Measurements from ENCODE around the gene COX5B.

COX5B gene

DNA sequence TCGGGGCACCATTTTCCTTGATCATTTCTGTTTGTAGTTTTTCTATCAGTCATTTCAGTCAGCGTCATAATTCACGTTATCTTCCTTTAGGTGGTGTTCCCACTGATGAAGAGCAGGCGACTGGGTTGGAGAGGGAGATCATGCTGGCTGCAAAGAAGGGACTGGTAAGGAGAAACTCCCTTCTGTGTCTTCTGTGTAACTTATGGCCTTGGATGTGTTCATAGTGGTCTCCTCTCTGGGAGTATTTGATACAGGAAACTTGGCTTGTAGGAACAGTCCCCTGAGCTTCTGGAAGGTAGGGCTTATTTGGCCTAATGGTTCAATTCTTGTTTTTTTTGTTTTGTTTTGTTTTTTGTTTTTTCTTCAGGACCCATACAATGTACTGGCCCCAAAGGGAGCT is 1.1 kb downstream of the COX5B start:
- Histone ChIP-seq H3K4me2 (ENCODE audit: low read length) (peak overlapping the region; percentile 75), H3K36me3 (ENCODE audit: insufficient read depth, low read length) (peaks cover 47% of the 10 kb centered on the region), H3K27ac (ENCODE audit: low read depth, low read length, poor library complexity, severe bottlenecking) (no peak overlapping the region), H3K27me3 (ENCODE audit: insufficient read depth, low read length) (no peaks in the 10 kb centered on the region), H2AFZ (ENCODE audit: low read length) (no peak overlapping the region), H3K4me3 (ENCODE audit: low read depth, low read length, poor library complexity, severe bottlenecking) (peak overlapping the region; percentile 96), H3K9ac (ENCODE audit: low read length) (peak overlapping the region; percentile 95; the same call in 1 of the 2 replicates), H3K79me2 (ENCODE audit: insufficient read depth, low read length) (no peaks in the 10 kb centered on the region), H3F3A (ENCODE audit: insufficient read depth, low read length) (no peaks in the 10 kb centered on the region), H3K9me3 (ENCODE audit: low read length) (no peaks in the 10 kb centered on the region), H3K9me2 (ENCODE audit: low read depth, low read length) (no peaks in the 10 kb centered on the region), H4K20me1 (ENCODE audit: insufficient read depth, low read length) (no peaks in the 10 kb centered on the region), H3K4me1 (ENCODE audit: insufficient read depth, low read length, severe bottlenecking) (peaks cover 16% of the 10 kb centered on the region)
- TF ChIP-seq, protein P1, sequence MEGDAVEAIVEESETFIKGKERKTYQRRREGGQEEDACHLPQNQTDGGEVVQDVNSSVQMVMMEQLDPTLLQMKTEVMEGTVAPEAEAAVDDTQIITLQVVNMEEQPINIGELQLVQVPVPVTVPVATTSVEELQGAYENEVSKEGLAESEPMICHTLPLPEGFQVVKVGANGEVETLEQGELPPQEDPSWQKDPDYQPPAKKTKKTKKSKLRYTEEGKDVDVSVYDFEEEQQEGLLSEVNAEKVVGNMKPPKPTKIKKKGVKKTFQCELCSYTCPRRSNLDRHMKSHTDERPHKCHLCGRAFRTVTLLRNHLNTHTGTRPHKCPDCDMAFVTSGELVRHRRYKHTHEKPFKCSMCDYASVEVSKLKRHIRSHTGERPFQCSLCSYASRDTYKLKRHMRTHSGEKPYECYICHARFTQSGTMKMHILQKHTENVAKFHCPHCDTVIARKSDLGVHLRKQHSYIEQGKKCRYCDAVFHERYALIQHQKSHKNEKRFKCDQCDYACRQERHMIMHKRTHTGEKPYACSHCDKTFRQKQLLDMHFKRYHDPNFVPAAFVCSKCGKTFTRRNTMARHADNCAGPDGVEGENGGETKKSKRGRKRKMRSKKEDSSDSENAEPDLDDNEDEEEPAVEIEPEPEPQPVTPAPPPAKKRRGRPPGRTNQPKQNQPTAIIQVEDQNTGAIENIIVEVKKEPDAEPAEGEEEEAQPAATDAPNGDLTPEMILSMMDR (IDR thresholded peaks at IDR 0.05; ENCODE audit: low read length): no peak
- no peak for TF ChIP-seq EZH2 (IDR thresholded peaks at IDR 0.05; ENCODE audit: borderline replicate concordance, low read length)

DNA sequence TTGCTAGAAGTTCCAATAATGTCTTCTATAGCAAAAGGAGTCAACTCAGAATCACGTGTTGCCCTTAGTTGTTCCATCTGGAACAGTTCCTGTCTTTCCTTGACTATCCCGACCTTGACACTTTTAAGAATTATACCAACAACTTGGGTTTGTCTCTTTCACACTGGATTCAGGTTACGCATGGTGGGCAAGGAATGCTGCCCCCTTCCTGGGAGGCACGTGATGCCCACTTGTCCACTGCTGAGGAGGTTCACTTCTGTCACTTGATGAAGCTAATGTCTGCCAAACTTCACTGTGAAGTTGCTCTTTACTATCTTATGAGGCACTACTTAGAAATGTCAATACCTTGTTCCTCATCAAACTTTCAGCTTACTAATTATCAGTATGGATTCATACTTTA is 5.3 kb downstream of the COX5B start:
- H3K4me2 ChIP-seq (ENCODE audit: low read length): no peak overlapping the region
- peaks cover 75% of the 10 kb centered on the region for H3K36me3 ChIP-seq (ENCODE audit: insufficient read depth, low read length)
- H3K27me3 ChIP-seq (ENCODE audit: insufficient read depth, low read length): no peaks in the 10 kb centered on the region
- H3K9me2 ChIP-seq (ENCODE audit: low read depth, low read length): no peaks in the 10 kb centered on the region
- no peaks in the 10 kb centered on the region for H3K79me2 ChIP-seq (ENCODE audit: insufficient read depth, low read length)
- no peak overlapping the region for H3K27ac ChIP-seq (ENCODE audit: low read depth, low read length, poor library complexity, severe bottlenecking)
- H3K4me1 ChIP-seq (ENCODE audit: insufficient read depth, low read length, severe bottlenecking): peaks cover 9% of the 10 kb centered on the region
- no peaks in the 10 kb centered on the region for H4K20me1 ChIP-seq (ENCODE audit: insufficient read depth, low read length)
- H3K4me3 ChIP-seq (ENCODE audit: low read depth, low read length, poor library complexity, severe bottlenecking): no peak overlapping the region
- no peaks in the 10 kb centered on the region for H3K9me3 ChIP-seq (ENCODE audit: low read length)
- no peaks in the 10 kb centered on the region for H3F3A ChIP-seq (ENCODE audit: insufficient read depth, low read length)
- H3K9ac ChIP-seq (ENCODE audit: low read length): no peak overlapping the region
- TF ChIP-seq, protein P1 (IDR thresholded peaks at IDR 0.05; ENCODE audit: low read length): no peak
- TF ChIP-seq EZH2 (IDR thresholded peaks at IDR 0.05; ENCODE audit: borderline replicate concordance, low read length): no peak
- no peak overlapping the region for H2AFZ ChIP-seq (ENCODE audit: low read length)

DNA sequence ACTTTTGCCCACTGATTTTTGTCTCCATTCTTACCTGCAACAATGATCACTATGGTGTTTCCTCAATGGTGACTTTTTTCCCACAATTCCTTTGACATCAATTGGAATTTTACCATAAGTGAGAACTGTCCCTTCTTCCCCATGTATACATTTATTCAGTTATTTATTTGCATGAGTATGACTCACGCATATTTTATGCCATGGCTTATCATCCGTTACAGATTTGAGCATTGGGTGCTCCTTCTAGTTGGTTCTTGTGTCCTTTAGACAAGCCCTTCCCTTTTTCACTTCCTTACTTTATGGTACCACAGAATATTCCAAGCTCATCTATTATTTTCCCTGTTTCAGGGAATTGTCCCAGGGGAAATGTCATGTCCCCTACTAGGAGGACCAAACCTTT is 7.6 kb downstream of the COX5B start:
- no peaks in the 10 kb centered on the region for H3K79me2 ChIP-seq (ENCODE audit: insufficient read depth, low read length)
- no peaks in the 10 kb centered on the region for H3K4me1 ChIP-seq (ENCODE audit: insufficient read depth, low read length, severe bottlenecking)
- no peaks in the 10 kb centered on the region for H3K9me3 ChIP-seq (ENCODE audit: low read length)
- H3F3A ChIP-seq (ENCODE audit: insufficient read depth, low read length): no peaks in the 10 kb centered on the region
- H3K9ac ChIP-seq (ENCODE audit: low read length): no peak overlapping the region
- TF ChIP-seq EZH2 (IDR thresholded peaks at IDR 0.05; ENCODE audit: borderline replicate concordance, low read length): no peak
- TF ChIP-seq, protein P1 (IDR thresholded peaks at IDR 0.05; ENCODE audit: low read length): no peak
- no peaks in the 10 kb centered on the region for H4K20me1 ChIP-seq (ENCODE audit: insufficient read depth, low read length)
- H3K4me2 ChIP-seq (ENCODE audit: low read length): no peak overlapping the region
- H3K27me3 ChIP-seq (ENCODE audit: insufficient read depth, low read length): no peaks in the 10 kb centered on the region
- no peak overlapping the region for H3K27ac ChIP-seq (ENCODE audit: low read depth, low read length, poor library complexity, severe bottlenecking)
- H2AFZ ChIP-seq (ENCODE audit: low read length): no peak overlapping the region
- no peak overlapping the region for H3K4me3 ChIP-seq (ENCODE audit: low read depth, low read length, poor library complexity, severe bottlenecking)
- no peaks in the 10 kb centered on the region for H3K9me2 ChIP-seq (ENCODE audit: low read depth, low read length)
- peaks cover 79% of the 10 kb centered on the region for H3K36me3 ChIP-seq (ENCODE audit: insufficient read depth, low read length)
